NCI-H510A (cell line): ENCODE data around the gene DIMT1.

Experiments
- DNase-seq: peaks from one replicate; lab custom pipeline; 2025; lab: John Stamatoyannopoulos, UW

DIMT1 gene

GRCh38 chr5:62403411-62404250 is at the start of gene DIMT1:
Gene DIMT1 (minus strand): TSS chr5:62403905. CDS start chr5:62403772, 133 bp downstream.
- peak; percentile 90 for DNase-seq

DNA sequence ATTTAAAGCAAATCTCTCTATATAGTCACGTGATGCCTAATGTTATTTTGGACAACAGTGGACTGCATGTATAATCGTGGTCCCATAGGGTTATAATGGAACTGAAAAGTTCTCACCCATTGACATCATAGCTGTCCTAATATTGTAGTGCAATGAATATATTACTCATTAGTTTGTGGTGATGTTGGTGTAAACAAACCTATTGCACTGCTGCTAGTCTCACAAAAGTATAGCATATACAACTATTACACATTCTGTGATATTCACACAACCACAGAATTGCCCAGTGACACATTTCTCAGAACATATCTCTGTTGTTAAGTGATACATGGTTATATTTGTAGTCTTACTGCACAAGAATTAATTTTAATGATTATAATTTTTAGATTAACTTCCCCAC is 46.6 kb upstream of the DIMT1 start:
- no peak for DNase-seq

DNA sequence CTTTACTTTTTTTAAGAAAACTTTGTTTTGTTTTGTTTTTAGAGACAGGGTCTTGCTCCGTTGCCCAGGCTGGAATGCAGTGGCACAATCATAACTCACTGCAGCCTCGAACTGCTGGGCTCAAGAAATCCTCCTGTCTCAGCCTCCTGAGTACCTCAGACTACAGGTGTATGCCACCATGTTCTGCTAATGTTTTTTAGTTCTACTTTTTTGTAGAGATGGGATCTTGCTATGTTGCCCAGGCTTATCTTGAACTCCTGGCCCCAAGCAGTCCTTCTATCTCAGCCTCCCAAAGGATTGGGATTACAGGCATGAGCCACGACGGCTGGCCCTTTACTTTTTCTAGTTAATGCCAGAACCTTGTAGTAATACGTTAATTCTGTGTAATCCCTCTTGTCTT is 44.8 kb upstream of the DIMT1 start:
- no peak for DNase-seq

- no peak for DNase-seq
These were observed 28.9 kb upstream of the DIMT1 start for GRCh38 chr5:62432621-62433064.

GRCh38 chr5:62431735-62432620 is 28.3 kb upstream of the DIMT1 start:
- DNase-seq, result no peak

DNA sequence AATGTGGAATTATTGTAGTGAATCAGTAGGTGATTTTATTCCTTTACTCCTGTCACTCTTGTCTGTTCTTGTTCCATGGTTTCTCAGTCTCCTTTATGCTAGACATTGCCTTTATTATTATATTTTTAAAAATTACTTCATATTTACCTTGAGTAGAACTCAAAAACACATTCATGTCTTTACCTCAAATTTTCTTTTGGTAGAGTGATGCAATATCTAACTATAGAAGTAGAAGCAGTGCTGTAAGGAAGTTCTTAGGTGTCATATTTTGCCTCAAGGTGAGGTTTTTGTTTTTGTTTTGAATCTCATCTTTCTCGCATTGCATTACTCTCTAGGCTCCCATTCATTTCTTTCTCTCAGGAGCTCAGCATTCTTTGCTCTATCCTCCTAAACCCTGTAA is 21.1 kb upstream of the DIMT1 start:
- DNase-seq, result no peak

GRCh38 chr5:62421414-62421813 is 17.7 kb upstream of the DIMT1 start:
- no peak for DNase-seq

DNA sequence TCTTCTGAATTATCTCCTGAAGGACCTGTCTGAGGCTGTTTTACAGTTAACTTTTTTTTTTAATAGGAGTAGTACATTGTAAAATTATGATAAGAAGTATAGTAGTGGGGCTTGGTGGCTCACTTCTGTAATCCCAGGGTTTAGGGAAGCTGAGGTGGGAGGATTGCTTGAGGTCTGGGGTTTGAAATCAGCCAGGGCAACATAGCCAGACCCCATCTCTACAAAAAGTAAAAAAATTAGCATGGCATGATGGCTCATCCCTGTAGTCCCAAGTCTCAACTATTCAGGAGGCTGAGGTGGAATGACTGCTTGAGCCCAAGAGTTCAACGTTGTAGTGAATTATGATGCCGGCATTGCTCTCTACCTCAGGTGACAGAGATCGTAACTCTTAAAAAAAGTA is 15.9 kb upstream of the DIMT1 start:
- DNase-seq, result no peak

DNA sequence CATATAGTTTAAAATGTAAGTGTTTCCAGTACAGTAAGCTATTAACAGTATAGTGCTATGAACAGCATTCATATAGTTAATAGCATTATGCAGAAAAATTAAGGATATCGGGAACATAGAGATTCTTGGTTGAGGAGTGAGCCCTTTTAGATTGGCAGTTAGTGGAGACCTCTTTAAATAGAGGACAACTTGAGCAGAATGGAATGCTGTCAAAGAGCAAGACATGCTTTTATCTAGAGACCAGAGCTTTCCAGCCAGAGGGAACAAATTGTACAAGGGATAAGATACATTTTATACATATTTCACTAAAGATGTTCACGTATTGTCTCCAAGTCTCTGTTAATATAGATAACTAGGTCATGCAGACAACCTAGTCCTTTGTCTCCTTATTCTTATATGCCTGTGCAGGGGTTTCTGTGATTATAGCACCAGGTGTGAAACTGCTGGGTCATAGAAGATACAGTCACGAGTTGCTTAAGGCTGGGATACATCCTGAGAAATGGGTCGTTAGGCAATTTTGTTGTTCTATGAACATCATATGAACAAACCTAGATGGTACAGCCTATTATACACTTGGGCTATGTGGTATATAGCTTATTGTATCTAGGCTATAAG is 14.9 kb upstream of the DIMT1 start:
- DNase-seq, result no peak

DNA sequence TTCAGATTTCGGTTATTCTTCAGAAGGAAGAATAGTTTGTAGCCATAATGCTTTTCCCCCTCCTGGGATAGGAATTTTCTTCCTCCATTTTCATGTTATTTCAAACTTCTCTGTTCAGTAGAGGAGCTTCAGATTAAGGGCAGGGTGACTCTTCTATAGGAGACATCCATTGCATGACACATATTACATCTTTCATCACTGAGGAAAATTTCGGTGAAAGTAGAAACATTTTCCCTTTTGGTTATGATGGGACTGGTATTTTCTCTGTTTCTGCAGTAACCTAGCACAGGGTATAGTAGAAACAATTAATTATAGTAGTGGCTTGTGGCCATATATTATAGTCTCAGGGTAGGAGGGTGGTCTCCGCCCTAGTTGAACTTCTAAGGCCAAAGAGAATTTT is 10.0 kb upstream of the DIMT1 start:
- DNase-seq, result no peak

DNA sequence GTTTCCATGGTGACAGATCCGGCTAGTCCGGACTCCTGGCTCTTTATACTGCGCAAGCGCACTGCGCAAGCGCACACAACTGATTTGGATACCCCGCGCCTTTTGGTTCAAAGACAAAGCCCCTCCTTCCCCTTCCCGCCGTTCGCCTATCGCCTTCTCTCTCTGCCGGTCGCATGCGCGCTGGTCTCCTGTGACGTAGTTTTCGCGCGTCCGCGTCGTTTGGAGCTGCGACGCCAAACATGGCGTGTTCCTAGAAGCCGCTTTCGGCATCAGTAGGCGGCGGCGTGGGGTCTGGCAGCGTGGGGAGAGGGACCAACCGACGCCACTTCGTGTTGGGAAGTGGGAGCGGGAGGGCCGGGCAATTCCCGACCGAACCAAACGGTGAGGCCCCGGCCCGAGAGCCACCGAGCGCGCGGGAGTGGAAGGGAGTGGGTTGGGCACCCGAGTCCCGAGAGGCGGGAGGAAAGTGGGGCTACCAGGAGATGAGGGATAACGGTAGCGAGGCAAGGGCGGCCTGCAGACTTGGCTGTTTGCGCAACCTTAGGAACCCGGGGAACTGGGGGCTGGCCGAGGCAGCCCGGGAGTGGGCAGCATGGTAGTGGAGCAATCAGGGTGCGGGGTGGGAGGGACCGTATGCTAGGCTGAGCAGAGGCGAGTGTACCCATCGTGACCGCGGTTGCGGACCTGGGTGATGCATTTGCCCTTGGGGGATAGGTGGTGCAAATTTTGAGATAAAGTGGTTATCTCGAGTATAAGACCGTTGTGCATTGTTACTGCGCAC is 9.0 kb upstream of the DIMT1 start, which contains the start of gene IPO11:
Gene IPO11, plus strand, starts transcription at position 215 of the 781 bp plus-strand sequence. CDS start 24,517 bp downstream, outside the sequence.
- DNase-seq, result peak; percentile 90

DNA sequence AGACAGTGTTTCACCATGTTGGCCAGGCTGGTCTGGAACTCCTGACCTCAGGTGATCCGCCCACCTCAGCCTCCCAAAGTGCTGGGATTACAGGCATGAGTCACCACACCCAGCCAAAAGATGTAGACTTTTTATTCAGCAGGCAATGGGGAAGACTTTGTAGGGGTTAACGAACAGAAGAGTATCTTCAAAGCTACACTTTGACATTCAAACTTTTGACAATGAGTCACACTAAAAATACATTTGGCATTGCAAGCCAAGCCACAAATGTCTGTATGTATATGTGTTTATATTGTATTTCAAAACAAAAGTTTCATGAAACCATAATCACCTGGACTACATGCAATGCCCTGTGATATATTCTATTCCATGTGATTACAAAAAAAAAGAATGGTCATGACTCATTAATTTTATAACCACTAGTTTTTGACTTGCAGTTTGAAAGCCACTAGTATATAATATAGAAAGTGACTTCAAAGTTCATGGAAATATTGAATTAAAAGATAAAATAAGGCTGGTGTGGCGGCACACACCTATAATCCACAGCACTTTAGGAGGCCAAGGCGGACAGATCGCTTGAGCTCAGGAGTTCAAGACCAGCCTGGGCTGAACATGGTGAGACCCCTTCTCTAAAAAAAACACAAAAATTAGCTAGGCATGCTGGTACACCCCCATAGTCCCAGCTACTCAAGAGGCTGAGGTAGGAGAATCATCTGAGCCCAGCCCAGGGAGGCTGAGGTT is 8.3 kb downstream of the DIMT1 start:
- no peak for DNase-seq

GRCh38 chr5:62386824-62387223 is 16.9 kb downstream of the DIMT1 start:
- DNase-seq, result no peak

GRCh38 chr5:62385816-62386400 is 17.8 kb downstream of the DIMT1 start:
- DNase-seq, result no peak

DNA sequence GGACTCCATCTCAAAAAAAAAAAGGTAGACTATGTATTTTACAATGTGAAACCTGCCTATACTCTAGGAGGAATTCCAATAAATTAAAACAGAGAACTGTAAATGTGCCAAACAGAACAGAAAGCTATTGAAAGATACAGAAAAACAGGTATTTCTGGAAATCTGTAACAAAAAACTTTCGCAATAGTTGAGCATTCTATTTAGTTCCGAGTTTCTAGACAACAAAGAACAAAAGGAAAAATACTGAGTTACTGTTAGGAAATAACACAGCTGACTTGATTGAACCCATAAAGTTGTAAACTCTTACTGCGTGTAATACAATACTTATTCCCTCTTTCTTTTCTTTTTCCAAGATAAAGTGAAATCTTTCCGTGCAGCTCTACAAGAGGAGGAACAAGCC is 18.6 kb downstream of the DIMT1 start:
- DNase-seq, result no peak

DNA sequence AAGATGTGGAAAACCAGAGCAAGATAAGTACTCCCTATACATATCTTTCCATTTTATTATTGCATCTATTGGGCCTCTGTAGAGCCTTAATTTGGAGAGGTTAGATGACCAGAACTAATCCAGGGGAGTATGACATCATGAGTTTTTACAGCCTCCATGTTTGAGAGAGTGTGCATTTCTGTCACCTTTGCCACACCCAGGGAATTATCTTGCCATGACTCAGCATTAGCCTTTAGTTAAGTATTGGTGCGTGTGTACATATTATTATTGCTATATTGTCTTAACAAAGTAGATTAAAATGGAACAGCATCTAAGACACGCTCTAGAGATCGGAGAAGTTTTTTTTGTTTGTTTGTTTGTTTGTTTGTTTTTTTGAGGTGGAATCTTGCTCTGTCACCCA is 27.6 kb downstream of the DIMT1 start:
- DNase-seq, result no peak

GRCh38 chr5:62375627-62376026 is 28.1 kb downstream of the DIMT1 start:
- no peak for DNase-seq

DNA sequence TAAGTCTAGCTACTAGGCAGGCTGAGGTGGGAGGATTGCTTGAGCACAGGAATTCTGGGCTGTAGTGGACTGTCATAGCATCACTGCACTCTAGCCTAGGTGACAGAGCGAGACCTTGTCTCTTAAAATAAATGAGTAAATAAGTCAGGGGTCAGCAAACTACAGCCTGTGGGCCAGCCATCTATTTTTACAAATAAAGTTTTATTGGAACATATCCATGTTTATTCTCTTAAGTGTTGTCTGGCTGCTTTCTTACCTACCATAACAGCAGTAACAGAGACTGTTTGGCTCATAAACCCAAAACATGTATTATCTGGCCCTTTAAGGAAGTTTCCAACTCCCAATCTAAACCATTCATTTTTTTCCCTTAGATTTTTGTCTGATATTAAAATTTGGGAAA is 29.6 kb downstream of the DIMT1 start:
- no peak for DNase-seq

GRCh38 chr5:62373382-62373781 is 30.3 kb downstream of the DIMT1 start:
- no peak for DNase-seq

DNA sequence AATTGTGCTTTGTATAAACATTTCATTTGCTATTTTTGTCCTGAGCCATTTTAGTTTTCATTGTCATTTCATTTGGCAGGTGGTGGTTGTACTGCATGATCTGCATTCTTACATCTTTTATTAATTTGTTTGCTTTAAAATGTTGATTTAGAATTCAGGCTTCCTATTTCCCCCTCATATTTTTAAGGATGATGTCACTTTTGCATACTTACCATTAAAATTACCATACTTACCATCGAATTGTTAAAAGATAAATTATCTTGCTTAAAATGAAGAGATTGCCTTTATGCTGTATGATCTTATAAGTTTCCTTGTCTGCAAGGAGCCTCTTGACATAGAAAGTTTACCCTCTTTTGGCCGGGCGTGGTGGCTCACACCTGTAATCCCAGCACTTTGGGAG is 31.1 kb downstream of the DIMT1 start:
- DNase-seq, result no peak

DNA sequence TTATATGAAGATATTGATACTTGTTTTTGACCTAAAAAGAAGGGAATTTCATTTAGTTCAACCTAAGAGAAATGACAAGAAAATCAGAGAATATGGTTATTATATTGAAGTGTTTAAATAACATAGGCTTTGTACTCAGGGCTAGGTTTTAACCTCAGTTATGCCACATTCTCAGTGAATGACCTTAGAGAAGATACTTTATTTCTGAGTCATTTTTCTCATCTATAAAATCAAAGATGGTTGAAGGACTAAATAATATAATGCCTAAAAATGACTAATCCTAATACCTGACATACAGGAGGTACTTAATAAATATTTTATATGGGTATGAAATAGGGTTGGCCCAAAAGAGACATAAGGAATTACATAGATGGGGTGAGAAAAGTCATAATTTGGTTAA is 32.3 kb downstream of the DIMT1 start:
- no peak for DNase-seq
